ENCODE data around the gene PSPN.

DNA sequence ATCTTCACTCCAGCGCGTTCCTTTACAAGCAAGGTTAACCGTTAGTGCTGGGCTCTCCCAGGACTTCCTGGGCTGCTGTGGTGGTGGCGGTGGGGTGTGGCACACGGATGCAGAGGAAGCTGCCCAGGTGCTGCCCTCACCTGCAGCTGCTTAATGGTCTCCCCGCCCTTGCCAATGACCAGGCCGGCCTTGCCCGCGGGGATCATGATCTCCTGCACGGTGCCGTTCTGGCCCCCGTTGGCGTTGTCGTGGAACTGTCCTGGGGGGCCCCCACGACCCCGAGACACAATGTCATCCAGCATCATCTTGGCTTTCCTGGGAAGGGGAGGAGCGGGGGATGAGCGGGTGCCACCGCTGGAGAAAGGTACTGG, 42.8 kb upstream of the PSPN start:
- TF ChIP-seq, protein P1, sequence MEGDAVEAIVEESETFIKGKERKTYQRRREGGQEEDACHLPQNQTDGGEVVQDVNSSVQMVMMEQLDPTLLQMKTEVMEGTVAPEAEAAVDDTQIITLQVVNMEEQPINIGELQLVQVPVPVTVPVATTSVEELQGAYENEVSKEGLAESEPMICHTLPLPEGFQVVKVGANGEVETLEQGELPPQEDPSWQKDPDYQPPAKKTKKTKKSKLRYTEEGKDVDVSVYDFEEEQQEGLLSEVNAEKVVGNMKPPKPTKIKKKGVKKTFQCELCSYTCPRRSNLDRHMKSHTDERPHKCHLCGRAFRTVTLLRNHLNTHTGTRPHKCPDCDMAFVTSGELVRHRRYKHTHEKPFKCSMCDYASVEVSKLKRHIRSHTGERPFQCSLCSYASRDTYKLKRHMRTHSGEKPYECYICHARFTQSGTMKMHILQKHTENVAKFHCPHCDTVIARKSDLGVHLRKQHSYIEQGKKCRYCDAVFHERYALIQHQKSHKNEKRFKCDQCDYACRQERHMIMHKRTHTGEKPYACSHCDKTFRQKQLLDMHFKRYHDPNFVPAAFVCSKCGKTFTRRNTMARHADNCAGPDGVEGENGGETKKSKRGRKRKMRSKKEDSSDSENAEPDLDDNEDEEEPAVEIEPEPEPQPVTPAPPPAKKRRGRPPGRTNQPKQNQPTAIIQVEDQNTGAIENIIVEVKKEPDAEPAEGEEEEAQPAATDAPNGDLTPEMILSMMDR (IDR thresholded peaks at IDR 0.05) = no peak
- TF ChIP-seq EP300 (IDR thresholded peaks at IDR 0.05) (no peak), POLR2A (IDR thresholded peaks at IDR 0.05) (no peak)
